Natural killer cell (primary cell): ENCODE measurements around the gene EPS8L2. TPM values are rescaled to one million over a fixed set of nuclear protein-coding genes. Genes with fewer than 3 reads are reported as not detected.

Source experiments
- ATAC-seq, 3 donors: fragments of 150-1000 bp in 2 of 3; fragments of 200-7000 bp in 1 of 3; cut with Tn5 transposase; 1 replicate in 1 of 3; 2 replicates in 2 of 3; pipeline ENCODE4 v1.10.0; 2021; ENCODE audit warnings: mild to moderate bottlenecking in 2 of 3, moderate library complexity in 2 of 3
- DNase-seq, 2 donors: peaks; one replicate each; pipeline versions ENCODE4 v3.0.0 to v3.0.0-alpha.2; 2013 to 2021; ENCODE audit warnings: mixed read lengths in 1 of 2
- H3K27ac ChIP-seq: one replicate; pipeline ENCODE4 v1.5.1; 2013; ENCODE audit warnings: mild to moderate bottlenecking, low read length
- H3K27me3 ChIP-seq: one replicate; pipeline ENCODE4 v1.6.1; 2013; ENCODE audit warnings: low read length; ENCODE audit not compliant: control insufficient read depth, insufficient read depth
- H3K36me3 ChIP-seq: one replicate; pipeline ENCODE4 v1.6.1; 2013; ENCODE audit warnings: low read length; ENCODE audit not compliant: control insufficient read depth, insufficient read depth
- H3K4me1 ChIP-seq: one replicate; pipeline ENCODE4 v1.6.1; 2013; ENCODE audit warnings: low read length; ENCODE audit not compliant: control insufficient read depth, insufficient read depth
- H3K4me3 ChIP-seq: one replicate; pipeline ENCODE4 v1.5.1; 2013; ENCODE audit warnings: low read length
- H3K9me3 ChIP-seq: one replicate; pipeline ENCODE4 v1.6.1; 2013; ENCODE audit warnings: low read length; ENCODE audit not compliant: control insufficient read depth, insufficient read depth
- H3K27ac Mint-ChIP-seq, 2 donors: one replicate each; pipeline ENCODE4 v1.8.0; 2022; ENCODE audit warnings: mild to moderate bottlenecking in 2 of 2, mixed read lengths in 2 of 2, moderate library complexity in 1 of 2
- H3K27me3 Mint-ChIP-seq, 2 donors: one replicate each; pipeline ENCODE4 v1.8.0; 2022; ENCODE audit warnings: low read depth in 2 of 2, mixed read lengths in 2 of 2
- H3K36me3 Mint-ChIP-seq: one replicate; pipeline ENCODE4 v1.8.0; 2022; ENCODE audit warnings: mixed read lengths
- H3K4me1 Mint-ChIP-seq, 2 donors: one replicate each; pipeline ENCODE4 v1.8.0; 2022; ENCODE audit warnings: mixed read lengths in 2 of 2
- H3K4me3 Mint-ChIP-seq: one replicate; pipeline ENCODE4 v1.8.0; 2022; ENCODE audit warnings: mild to moderate bottlenecking, moderate library complexity, mixed read lengths
- H3K9me3 Mint-ChIP-seq, 2 donors: one replicate each; pipeline ENCODE4 v1.8.0; 2022; ENCODE audit warnings: mixed read lengths in 2 of 2
- WGBS: methylation state at CpG from one replicate; pipeline ENCODE4 v1.1.7; 2013; ENCODE audit warnings: missing lambda C conversion rate; ENCODE audit not compliant: insufficient coverage; 5-methylcytosine and 5-hydroxymethylcytosine counted together
- intact Hi-C: fragments of 100-400 bp; cut with micrococcal nuclease; formaldehyde crosslinking; loops from one replicate; pipeline ENCODE4 v1.14.2; 2022
- total RNA-seq, 4 donors: library from RNA; stranded (reverse); fragments of 120-200 nt in 1 of 4; gene quantifications; one replicate each; pipeline versions ENCODE4 v1.2.3 to v1.2.4, GENCODE V29; 2013 to 2022
- TF ChIP-seq, protein P1 (sequence below): fragments of 200-600 bp; IDR thresholded peaks from one replicate; pipeline ENCODE4 v1.8.0; 2022; ENCODE audit warnings: antibody characterized with exemption

Gene EPS8L2
- total RNA-seq, 3 donors from 2014 or later (not counting 1 experiment from before 2014, with no cell fraction given): 6.9 to 10.9 (median 9.3) TPM

GRCh38 chr11:763073-763463 is 57.0 kb downstream of the EPS8L2 start:
- ATAC-seq (no peak), DNase-seq (no peak)
- Histone ChIP-seq H3K36me3 (peaks cover 51% of the 10 kb centered on the region), H3K4me1 (no peaks in the 10 kb centered on the region), H3K9me3 (no peaks in the 10 kb centered on the region), H3K27ac (no peak overlapping the region), H3K27me3 (no peaks in the 10 kb centered on the region), H3K4me3 (no peak overlapping the region)
- H3K4me1 Mint-ChIP-seq: no peaks in the 10 kb centered on the region
- no peak overlapping the region for H3K27ac Mint-ChIP-seq
- TF ChIP-seq, protein P1, sequence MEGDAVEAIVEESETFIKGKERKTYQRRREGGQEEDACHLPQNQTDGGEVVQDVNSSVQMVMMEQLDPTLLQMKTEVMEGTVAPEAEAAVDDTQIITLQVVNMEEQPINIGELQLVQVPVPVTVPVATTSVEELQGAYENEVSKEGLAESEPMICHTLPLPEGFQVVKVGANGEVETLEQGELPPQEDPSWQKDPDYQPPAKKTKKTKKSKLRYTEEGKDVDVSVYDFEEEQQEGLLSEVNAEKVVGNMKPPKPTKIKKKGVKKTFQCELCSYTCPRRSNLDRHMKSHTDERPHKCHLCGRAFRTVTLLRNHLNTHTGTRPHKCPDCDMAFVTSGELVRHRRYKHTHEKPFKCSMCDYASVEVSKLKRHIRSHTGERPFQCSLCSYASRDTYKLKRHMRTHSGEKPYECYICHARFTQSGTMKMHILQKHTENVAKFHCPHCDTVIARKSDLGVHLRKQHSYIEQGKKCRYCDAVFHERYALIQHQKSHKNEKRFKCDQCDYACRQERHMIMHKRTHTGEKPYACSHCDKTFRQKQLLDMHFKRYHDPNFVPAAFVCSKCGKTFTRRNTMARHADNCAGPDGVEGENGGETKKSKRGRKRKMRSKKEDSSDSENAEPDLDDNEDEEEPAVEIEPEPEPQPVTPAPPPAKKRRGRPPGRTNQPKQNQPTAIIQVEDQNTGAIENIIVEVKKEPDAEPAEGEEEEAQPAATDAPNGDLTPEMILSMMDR: no peak
- no peaks in the 10 kb centered on the region for H3K27me3 Mint-ChIP-seq
- 95% methylated on average over 12 of the region's 24 CpGs for WGBS
- no peaks in the 10 kb centered on the region for H3K36me3 Mint-ChIP-seq
- H3K9me3 Mint-ChIP-seq: no peaks in the 10 kb centered on the region
- H3K4me3 Mint-ChIP-seq: no peak overlapping the region
- intact Hi-C loops: no loop called here

DNA sequence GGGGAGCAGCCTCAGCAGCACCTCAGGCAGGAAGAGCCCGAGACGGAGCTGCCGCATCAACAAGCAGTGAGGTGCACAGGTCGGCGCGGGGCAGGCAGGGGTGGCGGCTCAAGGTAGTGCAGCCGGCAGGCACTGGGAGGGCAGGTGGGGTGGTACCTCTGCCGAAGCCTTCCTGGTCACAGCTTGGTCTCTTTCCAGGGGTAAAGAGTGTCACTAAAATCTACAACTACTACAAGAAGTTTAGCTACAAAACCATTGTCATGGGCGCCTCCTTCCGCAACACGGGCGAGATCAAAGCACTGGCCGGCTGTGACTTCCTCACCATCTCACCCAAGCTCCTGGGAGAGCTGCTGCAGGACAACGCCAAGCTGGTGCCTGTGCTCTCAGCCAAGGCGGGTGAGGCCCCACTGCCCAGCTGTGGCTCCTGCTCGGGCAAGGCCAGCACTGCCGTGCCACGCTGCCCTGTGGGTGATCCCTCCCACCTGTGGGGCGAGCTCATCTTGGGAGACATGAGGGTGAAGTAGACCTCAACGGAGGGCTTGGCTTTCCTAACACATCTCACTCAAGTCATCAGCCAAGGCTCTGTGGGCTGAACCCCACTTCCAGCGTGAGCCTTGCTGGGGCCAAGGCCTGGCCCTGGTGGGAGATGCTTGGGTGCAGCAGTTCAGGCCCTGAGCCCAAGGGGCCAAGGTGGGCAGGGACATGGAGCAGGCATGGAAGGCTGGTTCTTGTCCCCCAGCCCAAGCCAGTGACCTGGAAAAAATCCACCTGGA is 57.7 kb downstream of the EPS8L2 start:
- DNase-seq (peak in 1 of 2 donors; percentile 4), ATAC-seq (no peak)
- intact Hi-C loops: no loop called here

DNA sequence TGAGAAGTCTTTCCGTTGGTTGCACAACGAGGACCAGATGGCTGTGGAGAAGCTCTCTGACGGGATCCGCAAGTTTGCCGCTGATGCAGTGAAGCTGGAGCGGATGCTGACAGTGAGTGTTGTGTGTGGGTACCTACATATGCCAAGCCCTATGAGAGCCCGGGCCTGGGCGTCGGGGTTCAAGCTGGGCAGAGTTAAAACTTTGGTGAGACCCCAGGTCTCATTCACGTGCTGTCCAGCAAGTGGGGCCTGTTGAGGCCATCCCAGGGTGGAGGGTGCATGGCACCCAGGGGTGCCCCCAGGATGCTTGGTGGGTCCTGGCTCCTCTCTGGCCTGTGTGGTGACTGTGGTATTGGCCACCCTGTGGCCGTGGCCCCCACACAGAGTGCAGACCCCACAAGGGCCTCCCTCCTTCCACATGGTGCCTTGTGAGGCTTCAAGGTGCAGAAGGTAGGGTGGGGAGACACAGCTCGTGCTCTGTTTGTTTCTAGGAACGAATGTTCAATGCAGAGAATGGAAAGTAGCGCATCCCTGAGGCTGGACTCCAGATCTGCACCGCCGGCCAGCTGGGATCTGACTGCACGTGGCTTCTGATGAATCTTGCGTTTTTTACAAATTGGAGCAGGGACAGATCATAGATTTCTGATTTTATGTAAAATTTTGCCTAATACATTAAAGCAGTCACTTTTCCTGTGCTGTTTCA is 58.4 kb downstream of the EPS8L2 start:
- intact Hi-C loops: no loop called here
- peak in 1 of 2 donors; percentile 6 for DNase-seq
- Histone ChIP-seq H3K36me3 (peaks cover 44% of the 10 kb centered on the region), H3K27me3 (no peaks in the 10 kb centered on the region), H3K27ac (no peak overlapping the region), H3K9me3 (no peaks in the 10 kb centered on the region), H3K4me1 (no peaks in the 10 kb centered on the region), H3K4me3 (no peak overlapping the region)
- Mint-ChIP-seq H3K27ac (no peak overlapping the region), H3K9me3 (no peaks in the 10 kb centered on the region), H3K4me1 (no peaks in the 10 kb centered on the region), H3K36me3 (no peaks in the 10 kb centered on the region), H3K27me3 (no peaks in the 10 kb centered on the region), H3K4me3 (no peak overlapping the region)
- 95% methylated on average over 18 of the region's 18 CpGs for WGBS
- no peak for ATAC-seq
- TF ChIP-seq, protein P1: no peak

More for the DNA sequence above, 57.7 kb downstream of the EPS8L2 start:
- Histone ChIP-seq H3K27me3 (no peaks in the 10 kb centered on the region), H3K9me3 (no peaks in the 10 kb centered on the region), H3K27ac (no peak overlapping the region), H3K4me3 (no peak overlapping the region), H3K4me1 (no peaks in the 10 kb centered on the region), H3K36me3 (peaks cover 51% of the 10 kb centered on the region)
- no peaks in the 10 kb centered on the region for H3K36me3 Mint-ChIP-seq
- no peak overlapping the region for H3K27ac Mint-ChIP-seq
- H3K9me3 Mint-ChIP-seq: no peaks in the 10 kb centered on the region
- H3K27me3 Mint-ChIP-seq: no peaks in the 10 kb centered on the region
- TF ChIP-seq, protein P1: no peak
- H3K4me3 Mint-ChIP-seq: no peak overlapping the region
- no peaks in the 10 kb centered on the region for H3K4me1 Mint-ChIP-seq
- 95% methylated on average over 21 of the region's 22 CpGs for WGBS
